Naive thymus-derived CD4-positive, alpha-beta T cell (primary cell): Measurements from ENCODE around the gene DUSP2. TPM values are rescaled to one million over a fixed set of nuclear protein-coding genes. Genes with fewer than 3 reads are reported as not detected.
"Not testable (repeated sequence)": the region's sequence is repeated elsewhere in the genome, so short reads cannot be mapped to it uniquely, and the experiment has no call there.

Experiments used
- ATAC-seq: fragments of 150-1000 bp; cut with Tn5 transposase; 2 replicates; pipeline ENCODE4 v1.10.0; 2021; ENCODE audit warnings: mild to moderate bottlenecking, moderate library complexity
- CTCF ChIA-PET: fragments of 350-600 bp; sonication (Branson Sonifier 250); formaldehyde crosslinking; loops from one replicate; lab custom pipeline; 2021; ENCODE audit warnings: antibody characterized with exemption; lab: Charles Lee
- POLR2A ChIA-PET: fragments of 350-600 bp; sonication (Branson Sonifier 250); formaldehyde crosslinking; loops from one replicate; lab custom pipeline; 2021; ENCODE audit warnings: antibody characterized with exemption, inconsistent platforms; lab: Charles Lee
- DNase-seq, 9 donors: peaks; one replicate each; pipeline versions ENCODE4 v3.0.0 to v3.0.0-alpha.2; 2020 to 2022; ENCODE audit warnings: mixed read lengths in 1 of 9
- H3K27ac ChIP-seq: one replicate; pipeline ENCODE4 v1.7.0; 2013; ENCODE audit warnings: mild to moderate bottlenecking, low read depth, low read length, moderate library complexity
- H3K27me3 ChIP-seq, 2 donors: one replicate each; pipeline ENCODE4 v1.7.0; 2013; ENCODE audit warnings: low read length in 2 of 2, mild to moderate bottlenecking in 2 of 2, moderate library complexity in 2 of 2; ENCODE audit not compliant: control insufficient read depth in 2 of 2, insufficient read depth in 2 of 2
- H3K36me3 ChIP-seq, 3 experiments: 1 replicate in 2 of 3; 2 replicates in 1 of 3; pipeline ENCODE4 v1.7.0; 2013; ENCODE audit warnings: low read length in 3 of 3, mild to moderate bottlenecking in 3 of 3, moderate library complexity in 1 of 3; ENCODE audit not compliant: insufficient read depth in 3 of 3, control insufficient read depth in 2 of 3
- H3K4me1 ChIP-seq, 2 donors: one replicate each; pipeline ENCODE4 v1.7.0; 2013; ENCODE audit warnings: low read length in 2 of 2, mild to moderate bottlenecking in 2 of 2, moderate library complexity in 1 of 2; ENCODE audit not compliant: control insufficient read depth in 2 of 2, insufficient read depth in 2 of 2
- H3K4me3 ChIP-seq: 2 replicates; pipeline ENCODE4 v1.7.0; 2013; ENCODE audit warnings: mild to moderate bottlenecking, low read length
- H3K9me3 ChIP-seq, 3 experiments: 1 replicate in 2 of 3; 2 replicates in 1 of 3; pipeline ENCODE4 v1.7.0; 2013; ENCODE audit warnings: low read length in 3 of 3; ENCODE audit not compliant: control insufficient read depth in 2 of 3
- H3K27ac Mint-ChIP-seq, 9 donors: one replicate each; pipeline ENCODE4 v1.8.0; 2020 to 2022; ENCODE audit warnings: mixed read lengths in 9 of 9, mild to moderate bottlenecking in 8 of 9, moderate library complexity in 5 of 9, inconsistent platforms in 2 of 9
- H3K27me3 Mint-ChIP-seq, 5 donors: one replicate each; pipeline ENCODE4 v1.8.0; 2021 to 2022; ENCODE audit warnings: mixed read lengths in 5 of 5, mild to moderate bottlenecking in 1 of 5
- H3K36me3 Mint-ChIP-seq, 5 donors: one replicate each; pipeline ENCODE4 v1.8.0; 2020 to 2022; ENCODE audit warnings: mixed read lengths in 5 of 5, mild to moderate bottlenecking in 3 of 5, inconsistent platforms in 1 of 5
- H3K4me1 Mint-ChIP-seq, 7 donors: one replicate each; pipeline ENCODE4 v1.8.0; 2020 to 2022; ENCODE audit warnings: mixed read lengths in 7 of 7, mild to moderate bottlenecking in 3 of 7, inconsistent platforms in 1 of 7
- H3K4me3 Mint-ChIP-seq, 10 donors: one replicate each; pipeline ENCODE4 v1.8.0; 2020 to 2022; ENCODE audit warnings: mild to moderate bottlenecking in 10 of 10, mixed read lengths in 10 of 10, moderate library complexity in 6 of 10, inconsistent platforms in 2 of 10
- H3K9me3 Mint-ChIP-seq, 11 donors: one replicate each; pipeline ENCODE4 v1.8.0; 2020 to 2022; ENCODE audit warnings: mixed read lengths in 11 of 11, mild to moderate bottlenecking in 4 of 11, inconsistent platforms in 1 of 11, moderate library complexity in 1 of 11
- intact Hi-C, 2 donors: fragments of 100-400 bp; cut with micrococcal nuclease; formaldehyde crosslinking; loops; one replicate each; pipeline ENCODE4 v1.15.1; 2023
- polyA plus RNA-seq, 2 donors: library from polyadenylated mRNA; unstranded; fragments of 300-500 nt; fragmentation: Illumina TruSeq; gene quantifications; one replicate each; pipeline ENCODE4 v1.2.3, GENCODE V29; 2021
- total RNA-seq, 6 experiments: library from RNA in 5 of 6; stranded (reverse) in 5 of 6; gene quantifications; 1 replicate in 5 of 6; 2 replicates in 1 of 6; pipeline ENCODE4 v1.2.3 and lab custom pipeline; 2021 to 2026

DUSP2 gene
- total and polyA plus RNA-seq, 7 experiments from 2014 or later, result 21.0 to 255 (median 25.6) TPM

- peak overlapping the region; percentile 99 for H3K27ac ChIP-seq
- no peak for ATAC-seq
- H3K4me1 Mint-ChIP-seq, result peaks cover 32 to 57% (median 52%) of the 10 kb centered on the region in 7 donors
Observed at GRCh38 chr2:96143231-96143847, 1.9 kb downstream of the DUSP2 start.

GRCh38 chr2:96142217-96143113 lies 2.8 kb downstream of the DUSP2 start:
- Mint-ChIP-seq H3K9me3 (peaks cover 0 to 5% (median 0%) of the 10 kb centered on the region in 11 donors), H3K27me3 (no peaks in the 10 kb centered on the region), H3K27ac (peak overlapping the region; percentile 69 to 100 (median 91)), H3K4me1 (peaks cover 23 to 52% (median 43%) of the 10 kb centered on the region in 7 donors), H3K4me3 (peak overlapping the region; percentile 45 to 98 (median 93)), H3K36me3 (peaks cover 0 to 11% (median 0%) of the 10 kb centered on the region in 5 donors)
- ATAC-seq (no peak), DNase-seq (peak in 7 of 9 donors; percentile 30 to 66 (median 41))
- Histone ChIP-seq H3K27ac (peak overlapping the region; percentile 99), H3K27me3 (no peaks in the 10 kb centered on the region), H3K4me3 (peak overlapping the region; percentile 69), H3K36me3 (peaks cover 0 to 14% (median 0%) of the 10 kb centered on the region in 3 experiments), H3K9me3 (no peaks in the 10 kb centered on the region), H3K4me1 (peaks cover 40 to 41% of the 10 kb centered on the region in 2 donors)
- intact Hi-C loops, result no loop called here
- CTCF ChIA-PET, result interaction anchor here (1.8 to 15.4 kb wide), 5 partner anchors 8 to 150 kb away, joined by 4 to 401 read pairs (median 9); no protein-coding TSS in a partner anchor
- POLR2A ChIA-PET, result interaction anchor here (0.6 to 11.9 kb wide), 7 partner anchors 9 to 124 kb away, joined by 3 to 106 read pairs (median 4); partner anchors contain the start of gene CIAO1

More at GRCh38 chr2:96143231-96143847, 1.9 kb downstream of the DUSP2 start:
- H3K4me3 ChIP-seq, result peak overlapping the region; percentile 69
- no peaks in the 10 kb centered on the region for H3K27me3 Mint-ChIP-seq
- peak overlapping the region; percentile 90 to 98 (median 95) for H3K4me3 Mint-ChIP-seq
- H3K36me3 ChIP-seq, result peaks cover 0 to 14% (median 0%) of the 10 kb centered on the region in 3 experiments
- H3K27ac Mint-ChIP-seq, result peak overlapping the region; percentile 58 to 100 (median 96)
- H3K36me3 Mint-ChIP-seq, result peaks cover 0 to 11% (median 0%) of the 10 kb centered on the region in 5 donors
- CTCF ChIA-PET, result interaction anchor here (1.8 to 15.4 kb wide), 4 partner anchors 21 to 151 kb away, joined by 4 to 401 read pairs (median 9); no protein-coding TSS in a partner anchor
- POLR2A ChIA-PET, result interaction anchor here (0.6 to 11.9 kb wide), 7 partner anchors 15 to 123 kb away, joined by 3 to 106 read pairs (median 17); partner anchors contain the start of gene CIAO1
- DNase-seq, result peak in 3 of 9 donors; percentile 20 to 39 (median 24)
- H3K9me3 ChIP-seq, result no peaks in the 10 kb centered on the region
- H3K4me1 ChIP-seq, result peaks cover 42 to 48% of the 10 kb centered on the region in 2 donors
- no peaks in the 10 kb centered on the region for H3K27me3 ChIP-seq
- intact Hi-C loops, result no loop called here
- peaks cover 0 to 8% (median 0%) of the 10 kb centered on the region in 11 donors for H3K9me3 Mint-ChIP-seq

- H3K27ac ChIP-seq, H3K4me3 ChIP-seq, H3K9me3 Mint-ChIP-seq, H3K27me3 Mint-ChIP-seq, intact Hi-C loops, ATAC-seq, H3K9me3 ChIP-seq, H3K27me3 ChIP-seq: not testable (repeated sequence)
- Mint-ChIP-seq H3K27ac (peak overlapping the region in 8 of 9 donors; percentile 72 to 100 (median 87)), H3K4me1 (peaks cover 16 to 44% (median 35%) of the 10 kb centered on the region in 7 donors), H3K4me3 (peak overlapping the region in 7 of 10 donors; percentile 37 to 98 (median 94)), H3K36me3 (peaks cover 0 to 11% (median 0%) of the 10 kb centered on the region in 5 donors)
- Histone ChIP-seq H3K36me3 (peaks cover 0 to 14% (median 0%) of the 10 kb centered on the region in 3 experiments), H3K4me1 (peaks cover 31 to 32% of the 10 kb centered on the region in 2 donors)
- ChIA-PET POLR2A (interaction anchor here (0.8 to 11.9 kb wide), 5 partner anchors 9 to 32 kb away, joined by 3 to 106 read pairs (median 17); no protein-coding TSS in a partner anchor), CTCF (interaction anchor here (0.5 to 15.4 kb wide), 6 partner anchors 9 to 69 kb away, joined by 3 to 401 read pairs (median 8); no protein-coding TSS in a partner anchor)
- DNase-seq, result peak in 1 of 9 donors; percentile 7
Observed at GRCh38 chr2:96141624-96141967, 3.6 kb downstream of the DUSP2 start.

- CTCF ChIA-PET, result interaction anchor here (0.5 to 15.4 kb wide), 5 partner anchors 9 to 70 kb away, joined by 3 to 401 read pairs (median 9); no protein-coding TSS in a partner anchor
- Mint-ChIP-seq H3K36me3 (peaks cover 0 to 11% (median 0%) of the 10 kb centered on the region in 5 donors), H3K4me1 (peaks cover 16 to 39% (median 30%) of the 10 kb centered on the region in 7 donors), H3K4me3 (no peak overlapping the region), H3K9me3 (no peaks in the 10 kb centered on the region), H3K27ac (peak overlapping the region in 5 of 9 donors; percentile 14 to 100 (median 98)), H3K27me3 (no peaks in the 10 kb centered on the region)
- Histone ChIP-seq H3K4me1 (peaks cover 27 to 30% of the 10 kb centered on the region in 2 donors), H3K9me3 (no peaks in the 10 kb centered on the region), H3K27ac (no peak overlapping the region), H3K4me3 (no peak overlapping the region), H3K36me3 (peaks cover 0 to 14% (median 0%) of the 10 kb centered on the region in 3 experiments), H3K27me3 (no peaks in the 10 kb centered on the region)
- intact Hi-C loops, result no loop called here
- ATAC-seq (no peak), DNase-seq (peak in 1 of 9 donors; percentile 8)
- POLR2A ChIA-PET, result interaction anchor here (0.6 to 11.9 kb wide), 7 partner anchors 10 to 1005 kb away, joined by 3 to 106 read pairs (median 4); no protein-coding TSS in a partner anchor
Observed at GRCh38 chr2:96140941-96141623, 4.2 kb downstream of the DUSP2 start.

- no peak for ATAC-seq
- Mint-ChIP-seq H3K4me1 (peaks cover 15 to 37% (median 25%) of the 10 kb centered on the region in 7 donors), H3K9me3 (no peaks in the 10 kb centered on the region), H3K36me3 (peaks cover 0 to 9% (median 3%) of the 10 kb centered on the region in 5 donors), H3K4me3 (no peak overlapping the region), H3K27me3 (no peaks in the 10 kb centered on the region), H3K27ac (peak overlapping the region in 5 of 9 donors; percentile 33 to 70 (median 56))
- Histone ChIP-seq H3K4me1 (peaks cover 21 to 25% of the 10 kb centered on the region in 2 donors), H3K4me3 (no peak overlapping the region), H3K27me3 (no peaks in the 10 kb centered on the region), H3K36me3 (peaks cover 0 to 13% (median 0%) of the 10 kb centered on the region in 3 experiments), H3K27ac (no peak overlapping the region), H3K9me3 (no peaks in the 10 kb centered on the region)
- ChIA-PET POLR2A (interaction anchor here (0.8 to 3.5 kb wide), 9 partner anchors 8 to 54 kb away, joined by 3 to 59 read pairs (median 4); no protein-coding TSS in a partner anchor), CTCF (interaction anchor here (0.7 to 15.4 kb wide), 15 partner anchors 8 to 447 kb away, joined by 3 to 401 read pairs (median 5); partner anchors contain the start of gene CIAO1)
- DNase-seq, result no peak
- intact Hi-C loops, result loop anchor here in 1 of 2 donors (2.0 kb wide), 1 partner anchor 128 kb away; the partner anchor contains the start of gene CIAO1
Observed at GRCh38 chr2:96139181-96139758, 6.0 kb downstream of the DUSP2 start.
